Caco-2 (cell line): ENCODE measurements around the gene XRCC4. TPM values are rescaled to one million over a fixed set of nuclear protein-coding genes. Genes with fewer than 3 reads are reported as not detected.

Experiments
- BruUV-seq: library from RNA; stranded (reverse); fragments of 400-500 nt; replicated peaks from 2 replicates; lab custom pipeline; 2021; lab: Mats Ljungman, UMichigan
- CTCF ChIA-PET: fragments of 300-600 bp; sonication (Branson Sonifier 250); formaldehyde crosslinking; loops from one replicate; lab custom pipeline; 2022; ENCODE audit warnings: antibody characterized with exemption; lab: Charles Lee
- POLR2A ChIA-PET: fragments of 300-600 bp; sonication (Branson Sonifier 250); formaldehyde crosslinking; loops from one replicate; lab custom pipeline; 2022; ENCODE audit warnings: antibody characterized with exemption; lab: Charles Lee
- DNase-seq, 2 experiments: peaks; one replicate each; pipeline versions ENCODE4 v3.0.0 to v3.0.0-alpha.2; 2020 to 2022
- H3K27me3 ChIP-seq: replicated peaks from 2 replicates; pipeline ENCODE4 v1.6.0; 2011; ENCODE audit warnings: low read length; ENCODE audit not compliant: control insufficient read depth, insufficient read depth
- H3K36me3 ChIP-seq: 2 replicates; pipeline ENCODE4 v1.5.1; 2011; ENCODE audit warnings: low read length; ENCODE audit not compliant: control insufficient read depth, insufficient read depth
- H3K4me1 ChIP-seq: fragments of 250-450 bp; sonication (Bioruptor Pico); 2 replicates; pipeline ENCODE4 v1.5.1; 2020; ENCODE audit warnings: mild to moderate bottlenecking
- H3K4me3 ChIP-seq: 2 replicates; pipeline ENCODE4 v1.5.1; 2011; ENCODE audit warnings: low read depth, mild to moderate bottlenecking, control low read depth, low read length
- H3K9me3 ChIP-seq: fragments of 250-450 bp; sonication (Bioruptor Pico); 2 replicates; pipeline ENCODE4 v1.5.1; 2020; ENCODE audit warnings: mild to moderate bottlenecking, moderate library complexity
- H3K27ac Mint-ChIP-seq: one replicate; pipeline ENCODE4 v1.8.0; 2022; ENCODE audit warnings: mixed read lengths; ENCODE audit not compliant: unreplicated experiment
- H3K27me3 Mint-ChIP-seq: one replicate; pipeline ENCODE4 v1.8.0; 2022; ENCODE audit warnings: mixed read lengths; ENCODE audit not compliant: insufficient read depth, unreplicated experiment
- H3K36me3 Mint-ChIP-seq: one replicate; pipeline ENCODE4 v1.8.0; 2022; ENCODE audit warnings: mild to moderate bottlenecking, mixed read lengths; ENCODE audit not compliant: insufficient read depth, unreplicated experiment
- H3K4me1 Mint-ChIP-seq: one replicate; pipeline ENCODE4 v1.8.0; 2022; ENCODE audit warnings: low read depth, mixed read lengths; ENCODE audit not compliant: unreplicated experiment
- H3K4me3 Mint-ChIP-seq: one replicate; pipeline ENCODE4 v1.8.0; 2022; ENCODE audit warnings: mild to moderate bottlenecking, moderate library complexity, mixed read lengths; ENCODE audit not compliant: unreplicated experiment
- H3K9me3 Mint-ChIP-seq: one replicate; pipeline ENCODE4 v1.8.0; 2022; ENCODE audit warnings: mixed read lengths; ENCODE audit not compliant: unreplicated experiment
- CTCF ChIP-seq, 2 experiments: fragments of 200-600 bp in 1 of 2; IDR thresholded peaks; 1 replicate in 1 of 2; 2 replicates in 1 of 2; pipeline versions ENCODE4 v1.5.1 to v1.8.0; 2011 to 2022; ENCODE audit warnings: antibody characterized with exemption in 1 of 2, control low read depth in 1 of 2, inconsistent platforms in 1 of 2, low read depth in 1 of 2, low read length in 1 of 2, mild to moderate bottlenecking in 1 of 2, moderate library complexity in 1 of 2; ENCODE audit not compliant: insufficient read depth in 1 of 2, severe bottlenecking in 1 of 2, unreplicated experiment in 1 of 2
- intact Hi-C: fragments of 100-400 bp; cut with micrococcal nuclease; formaldehyde crosslinking; loops from one replicate; pipeline ENCODE4 v1.10.0; 2022; ENCODE audit not compliant: unreplicated experiment
- total RNA-seq: library from RNA; stranded (reverse); gene quantifications from 2 replicates; pipeline ENCODE4 v1.2.3, GENCODE V29; 2022

XRCC4 gene
- total RNA-seq, 1 experiment from 2014 or later, result 13.0 TPM

- no peaks in the 10 kb centered on the region; the same call in 1 of the 2 replicates for H3K9me3 ChIP-seq
- H3K4me1 Mint-ChIP-seq, result no peaks in the 10 kb centered on the region
- no peaks in the 10 kb centered on the region for H3K36me3 ChIP-seq
- no peak overlapping the region for H3K27ac Mint-ChIP-seq
- ChIA-PET POLR2A (no interaction called here), CTCF (no interaction called here)
- no peaks in the 10 kb centered on the region for H3K4me1 ChIP-seq
- no peaks in the 10 kb centered on the region for H3K9me3 Mint-ChIP-seq
- no peaks in the 10 kb centered on the region for H3K27me3 Mint-ChIP-seq
- BruUV-seq, result no TSS peak
- H3K4me3 ChIP-seq, result no peak overlapping the region
- DNase-seq, result no peak
- intact Hi-C loops, result no loop called here
- H3K36me3 Mint-ChIP-seq, result no peaks in the 10 kb centered on the region
- no peaks in the 10 kb centered on the region for H3K27me3 ChIP-seq
- no peak for TF ChIP-seq CTCF (IDR thresholded peaks at IDR 0.05; ENCODE audit: insufficient read depth in 1 of 2, low read depth in 1 of 2, low read length in 1 of 2, severe bottlenecking in 1 of 2, unreplicated experiment in 1 of 2)
- H3K4me3 Mint-ChIP-seq, result no peak overlapping the region
Measured at GRCh38 chr5:83363111-83363885, 286.0 kb downstream of the XRCC4 start.

GRCh38 chr5:83363886-83364275 is 286.5 kb downstream of the XRCC4 start:
- CTCF ChIA-PET, result no interaction called here
- Mint-ChIP-seq H3K9me3 (no peaks in the 10 kb centered on the region), H3K36me3 (no peaks in the 10 kb centered on the region), H3K27me3 (no peaks in the 10 kb centered on the region), H3K4me1 (no peaks in the 10 kb centered on the region), H3K4me3 (no peak overlapping the region), H3K27ac (no peak overlapping the region)
- no TSS peak for BruUV-seq
- no peak overlapping the region for H3K4me3 ChIP-seq
- no peak for DNase-seq
- no peaks in the 10 kb centered on the region; the same call in 1 of the 2 replicates for H3K9me3 ChIP-seq
- H3K4me1 ChIP-seq, result no peaks in the 10 kb centered on the region
- TF ChIP-seq CTCF (IDR thresholded peaks at IDR 0.05; ENCODE audit: insufficient read depth in 1 of 2, low read depth in 1 of 2, low read length in 1 of 2, severe bottlenecking in 1 of 2, unreplicated experiment in 1 of 2), result no peak
- POLR2A ChIA-PET, result no interaction called here
- no peaks in the 10 kb centered on the region for H3K36me3 ChIP-seq
- H3K27me3 ChIP-seq, result no peaks in the 10 kb centered on the region
- intact Hi-C loops, result no loop called here

- ChIA-PET CTCF (no interaction called here), POLR2A (no interaction called here)
- H3K36me3 Mint-ChIP-seq, result no peaks in the 10 kb centered on the region
- no peaks in the 10 kb centered on the region for H3K9me3 Mint-ChIP-seq
- H3K27me3 Mint-ChIP-seq, result no peaks in the 10 kb centered on the region
- Histone ChIP-seq H3K36me3 (no peaks in the 10 kb centered on the region), H3K4me1 (no peaks in the 10 kb centered on the region), H3K27me3 (no peaks in the 10 kb centered on the region), H3K4me3 (no peak overlapping the region), H3K9me3 (no peaks in the 10 kb centered on the region; the same call in 1 of the 2 replicates)
- H3K4me3 Mint-ChIP-seq, result no peak overlapping the region
- TF ChIP-seq CTCF (IDR thresholded peaks at IDR 0.05; ENCODE audit: insufficient read depth in 1 of 2, low read depth in 1 of 2, low read length in 1 of 2, severe bottlenecking in 1 of 2, unreplicated experiment in 1 of 2), result no peak
- no peak for DNase-seq
- H3K4me1 Mint-ChIP-seq, result no peaks in the 10 kb centered on the region
- BruUV-seq, result no TSS peak
- intact Hi-C loops, result no loop called here
- no peak overlapping the region for H3K27ac Mint-ChIP-seq
Measured at GRCh38 chr5:83364312-83365299, 287.3 kb downstream of the XRCC4 start.
